RWPE2 (cell line): ENCODE measurements around the gene MGRN1.

Experiments used
- ATAC-seq: fragments of 200-7000 bp; cut with Tn5 transposase; 3 replicates; pipeline ENCODE4 v1.9.1; 2021; ENCODE audit warnings: low read depth
- DNase-seq: peaks from one replicate; pipeline ENCODE4 v3.0.0-alpha.2; 2020; ENCODE audit warnings: low spot score
- H3K27ac ChIP-seq: fragments of 450-650 bp; 2 replicates; pipeline ENCODE4 v1.5.1; 2017; ENCODE audit warnings: mild to moderate bottlenecking; ENCODE audit not compliant: poor library complexity, severe bottlenecking
- H3K27me3 ChIP-seq: fragments of 250-450 bp; sonication (Bioruptor Pico); 2 replicates; pipeline ENCODE4 v1.5.1; 2021; ENCODE audit warnings: mild to moderate bottlenecking, moderate library complexity; ENCODE audit not compliant: insufficient read depth, poor library complexity, severe bottlenecking
- H3K36me3 ChIP-seq: fragments of 250-450 bp; sonication (Bioruptor Pico); 2 replicates; pipeline ENCODE4 v1.5.1; 2020; ENCODE audit warnings: low read depth, mild to moderate bottlenecking, moderate library complexity
- H3K4me1 ChIP-seq: fragments of 250-450 bp; sonication (Bioruptor Pico); 2 replicates; pipeline ENCODE4 v1.5.1; 2021; ENCODE audit warnings: mild to moderate bottlenecking, moderate library complexity; ENCODE audit not compliant: insufficient read depth, poor library complexity, severe bottlenecking
- H3K4me3 ChIP-seq: fragments of 250-450 bp; sonication (Bioruptor Pico); 2 replicates; pipeline ENCODE4 v1.5.1; 2021; ENCODE audit warnings: mild to moderate bottlenecking, moderate library complexity; ENCODE audit not compliant: severe bottlenecking
- H3K9me3 ChIP-seq: fragments of 250-450 bp; sonication (Bioruptor Pico); 2 replicates; pipeline ENCODE4 v1.5.1; 2021; ENCODE audit warnings: mild to moderate bottlenecking, moderate library complexity; ENCODE audit not compliant: severe bottlenecking
- TF ChIP-seq, protein P1 (sequence below): fragments of 450-650 bp; IDR thresholded peaks from one replicate; pipeline ENCODE4 v1.5.1; 2017; ENCODE audit warnings: mild to moderate bottlenecking, moderate library complexity; ENCODE audit not compliant: poor library complexity, severe bottlenecking

MGRN1 gene

DNA sequence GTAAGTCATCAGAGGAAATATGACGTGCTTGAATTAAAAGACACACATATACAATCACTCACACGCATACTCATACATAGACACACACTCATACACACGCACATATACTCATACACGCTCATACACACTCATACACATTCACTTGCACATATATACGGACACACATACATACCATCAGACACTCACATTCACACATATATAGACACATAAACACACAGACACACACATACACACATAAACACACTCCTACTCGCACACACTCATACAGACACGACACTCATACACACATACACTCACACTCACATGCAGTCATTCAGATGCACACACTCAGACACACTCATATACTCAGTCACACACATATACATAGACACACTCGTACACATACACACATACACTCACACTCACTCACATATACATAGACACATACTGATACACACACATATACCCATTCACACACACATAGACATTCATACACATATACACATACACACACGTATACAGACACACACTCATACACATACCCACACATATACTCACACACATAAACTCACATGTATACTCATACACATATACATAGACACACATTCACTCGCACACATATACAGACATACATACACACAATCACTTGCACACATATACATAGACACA, 43.8 kb downstream of the MGRN1 start:
- TF ChIP-seq, protein P1, sequence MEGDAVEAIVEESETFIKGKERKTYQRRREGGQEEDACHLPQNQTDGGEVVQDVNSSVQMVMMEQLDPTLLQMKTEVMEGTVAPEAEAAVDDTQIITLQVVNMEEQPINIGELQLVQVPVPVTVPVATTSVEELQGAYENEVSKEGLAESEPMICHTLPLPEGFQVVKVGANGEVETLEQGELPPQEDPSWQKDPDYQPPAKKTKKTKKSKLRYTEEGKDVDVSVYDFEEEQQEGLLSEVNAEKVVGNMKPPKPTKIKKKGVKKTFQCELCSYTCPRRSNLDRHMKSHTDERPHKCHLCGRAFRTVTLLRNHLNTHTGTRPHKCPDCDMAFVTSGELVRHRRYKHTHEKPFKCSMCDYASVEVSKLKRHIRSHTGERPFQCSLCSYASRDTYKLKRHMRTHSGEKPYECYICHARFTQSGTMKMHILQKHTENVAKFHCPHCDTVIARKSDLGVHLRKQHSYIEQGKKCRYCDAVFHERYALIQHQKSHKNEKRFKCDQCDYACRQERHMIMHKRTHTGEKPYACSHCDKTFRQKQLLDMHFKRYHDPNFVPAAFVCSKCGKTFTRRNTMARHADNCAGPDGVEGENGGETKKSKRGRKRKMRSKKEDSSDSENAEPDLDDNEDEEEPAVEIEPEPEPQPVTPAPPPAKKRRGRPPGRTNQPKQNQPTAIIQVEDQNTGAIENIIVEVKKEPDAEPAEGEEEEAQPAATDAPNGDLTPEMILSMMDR, result no peak
- Histone ChIP-seq H3K36me3 (peaks cover 59% of the 10 kb centered on the region), H3K27ac (no peak overlapping the region), H3K4me3 (no peak overlapping the region), H3K4me1 (peaks cover 15% of the 10 kb centered on the region), H3K27me3 (no peaks in the 10 kb centered on the region), H3K9me3 (no peaks in the 10 kb centered on the region)
- DNase-seq (no peak), ATAC-seq (no peak)

DNA sequence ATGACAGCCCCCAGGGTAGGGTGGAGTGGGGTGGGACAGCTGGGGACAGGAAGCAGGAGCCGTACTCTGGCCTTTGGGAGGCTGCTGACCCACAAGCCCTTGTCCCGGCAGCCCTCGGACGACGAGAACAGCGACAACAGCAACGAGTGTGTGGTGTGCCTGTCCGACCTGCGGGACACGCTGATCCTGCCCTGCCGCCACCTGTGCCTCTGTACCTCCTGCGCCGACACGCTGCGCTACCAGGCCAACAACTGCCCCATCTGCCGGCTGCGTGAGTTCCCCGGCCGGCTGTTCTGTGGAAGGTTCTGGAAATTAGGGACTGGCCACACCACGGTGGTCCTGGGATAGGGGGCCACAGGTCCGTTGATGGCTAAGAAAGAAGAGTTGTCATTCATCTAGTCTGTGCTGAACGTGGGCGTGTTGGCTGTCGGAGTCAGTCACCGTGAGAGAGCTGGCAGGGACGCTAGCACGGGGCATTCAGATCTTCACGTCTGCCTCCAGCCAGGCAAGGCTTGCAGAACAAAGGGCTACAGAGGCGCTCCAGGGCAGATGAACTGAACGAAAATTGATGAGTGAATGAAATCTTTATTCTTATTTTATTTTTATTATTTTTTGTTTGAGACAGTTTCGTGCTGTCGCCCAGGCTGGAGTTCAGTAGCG, 48.9 kb downstream of the MGRN1 start:
- peaks cover 8% of the 10 kb centered on the region for H3K4me1 ChIP-seq
- no peak overlapping the region for H3K4me3 ChIP-seq
- H3K36me3 ChIP-seq, result peaks cover 37% of the 10 kb centered on the region
- no peak overlapping the region for H3K27ac ChIP-seq
- TF ChIP-seq, protein P1, result no peak
- ATAC-seq (no peak), DNase-seq (no peak)
- H3K27me3 ChIP-seq, result no peaks in the 10 kb centered on the region
- no peaks in the 10 kb centered on the region for H3K9me3 ChIP-seq

DNA sequence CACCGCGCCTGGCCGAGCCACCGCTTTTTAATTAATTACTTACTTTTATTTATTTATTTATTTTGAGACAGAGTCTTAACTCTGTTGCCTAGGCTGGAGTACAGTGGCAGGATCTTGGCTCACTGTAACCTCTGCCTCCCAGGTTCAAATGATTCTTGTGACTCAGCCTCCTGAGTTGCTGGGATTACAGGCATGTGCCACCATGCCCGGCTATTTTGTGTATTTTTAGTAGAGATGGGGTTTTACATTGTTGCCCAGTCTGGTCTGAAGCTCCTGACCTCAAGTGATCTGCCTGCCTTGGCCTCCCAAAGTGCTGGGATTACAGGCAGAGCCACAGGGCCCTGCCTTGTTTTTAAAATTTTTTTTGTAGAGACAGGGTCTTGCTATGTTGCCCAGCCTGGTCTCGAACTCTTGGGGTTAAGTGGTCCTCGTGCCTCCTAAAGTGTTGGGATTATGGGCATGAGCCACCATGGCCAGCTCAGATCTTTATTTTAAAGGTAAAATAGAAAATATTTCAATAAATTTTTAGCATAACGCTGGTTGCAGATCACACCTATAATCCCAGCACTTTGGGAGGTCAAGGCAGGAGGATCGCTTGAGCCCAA, 50.4 kb downstream of the MGRN1 start:
- H3K27me3 ChIP-seq, result no peaks in the 10 kb centered on the region
- DNase-seq (no peak), ATAC-seq (peak; percentile 15; the same call in 1 of the 3 replicates)
- peak overlapping the region; percentile 29 for H3K27ac ChIP-seq
- peaks cover 22% of the 10 kb centered on the region for H3K36me3 ChIP-seq
- H3K4me3 ChIP-seq, result no peak overlapping the region
- TF ChIP-seq, protein P1, result no peak
- H3K4me1 ChIP-seq, result peaks cover 15% of the 10 kb centered on the region
- H3K9me3 ChIP-seq, result no peaks in the 10 kb centered on the region

DNA sequence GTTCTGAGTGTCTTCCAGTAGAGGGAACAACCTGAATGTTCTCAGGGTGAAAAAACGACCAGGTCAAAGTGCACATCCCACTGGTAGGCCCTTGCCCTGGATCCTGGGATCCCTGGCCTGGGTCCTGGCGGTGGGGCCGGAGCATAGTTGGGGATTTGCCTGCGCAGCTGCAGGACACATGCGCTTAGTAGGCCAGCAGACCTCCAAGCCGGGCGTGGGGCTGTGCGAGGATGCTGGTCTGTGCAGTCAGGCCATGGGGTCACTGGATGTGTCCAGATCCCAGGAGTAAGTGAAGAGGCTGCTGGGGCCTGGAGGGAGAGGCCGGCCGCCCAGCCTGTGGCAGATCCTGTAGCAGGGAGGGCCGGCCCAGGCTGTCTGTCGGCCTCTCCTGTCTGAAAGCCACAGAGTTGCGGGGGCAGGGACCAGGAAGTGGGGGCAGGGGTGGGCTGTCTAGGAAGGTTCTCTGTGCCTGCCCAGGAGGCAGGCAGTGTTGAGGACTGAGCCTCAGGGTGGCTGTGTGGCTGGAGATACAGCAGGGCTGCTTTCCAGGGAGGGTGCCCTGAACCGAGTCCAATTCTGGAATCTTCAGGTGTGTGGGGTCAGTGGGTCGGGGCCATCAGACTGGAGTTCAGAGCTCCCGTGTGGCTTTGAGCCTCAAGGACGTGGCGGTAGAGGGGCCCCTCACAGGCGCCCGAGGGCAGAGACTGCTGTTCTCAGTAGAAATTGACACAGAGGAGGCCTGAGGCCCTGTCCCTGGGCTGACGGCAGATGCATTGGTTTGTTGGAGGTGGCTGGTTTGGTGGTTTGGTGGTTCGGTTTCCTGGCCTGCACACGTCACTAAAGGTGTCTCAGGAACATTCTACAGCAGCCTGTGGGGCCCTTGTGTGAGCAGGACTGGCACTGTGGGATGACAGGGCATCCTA, 51.5 kb downstream of the MGRN1 start:
- DNase-seq (no peak), ATAC-seq (no peak)
- no peaks in the 10 kb centered on the region for H3K27me3 ChIP-seq
- peaks cover 25% of the 10 kb centered on the region for H3K4me1 ChIP-seq
- H3K27ac ChIP-seq, result no peak overlapping the region
- no peaks in the 10 kb centered on the region for H3K9me3 ChIP-seq
- H3K4me3 ChIP-seq, result no peak overlapping the region
- peaks cover 13% of the 10 kb centered on the region; the same call in 1 of the 2 replicates for H3K36me3 ChIP-seq
- TF ChIP-seq, protein P1, result no peak
